Measurements from ENCODE around the gene ZNF805.

GRCh38 chr19:57212109-57212508, 28.3 kb upstream of the ZNF805 start:
- TF ChIP-seq CTCF (IDR thresholded peaks at IDR 0.05) (no peak), EP300 (IDR thresholded peaks at IDR 0.05) (no peak)

Data from ovary (tissue), 3 donors.